KOPT-K1 (cell line): ENCODE results near the gene TET1.
"Not testable (repeated sequence)": the region's sequence is repeated elsewhere in the genome, so short reads cannot be mapped to it uniquely, and the experiment has no call there.

Experiments used
- H3K27ac ChIP-seq: fragments of 200-600 bp; sonication (generic); 2 replicates; pipeline ENCODE4 v1.5.1; 2016; ENCODE audit warnings: antibody characterized with exemption, mild to moderate bottlenecking, low read depth, low read length; ENCODE audit not compliant: poor library complexity, severe bottlenecking
- H3K36me3 ChIP-seq: fragments of 200-600 bp; sonication (generic); 2 replicates; pipeline ENCODE4 v1.5.1; 2017; ENCODE audit warnings: antibody characterized with exemption, mild to moderate bottlenecking, low read length, moderate library complexity; ENCODE audit not compliant: insufficient read depth
- H3K9me3 ChIP-seq: fragments of 200-600 bp; sonication (generic); 2 replicates; pipeline ENCODE4 v1.5.1; 2017; ENCODE audit warnings: antibody characterized with exemption, low read length, mild to moderate bottlenecking; ENCODE audit not compliant: insufficient read depth, poor library complexity, severe bottlenecking

The TET1 gene

DNA sequence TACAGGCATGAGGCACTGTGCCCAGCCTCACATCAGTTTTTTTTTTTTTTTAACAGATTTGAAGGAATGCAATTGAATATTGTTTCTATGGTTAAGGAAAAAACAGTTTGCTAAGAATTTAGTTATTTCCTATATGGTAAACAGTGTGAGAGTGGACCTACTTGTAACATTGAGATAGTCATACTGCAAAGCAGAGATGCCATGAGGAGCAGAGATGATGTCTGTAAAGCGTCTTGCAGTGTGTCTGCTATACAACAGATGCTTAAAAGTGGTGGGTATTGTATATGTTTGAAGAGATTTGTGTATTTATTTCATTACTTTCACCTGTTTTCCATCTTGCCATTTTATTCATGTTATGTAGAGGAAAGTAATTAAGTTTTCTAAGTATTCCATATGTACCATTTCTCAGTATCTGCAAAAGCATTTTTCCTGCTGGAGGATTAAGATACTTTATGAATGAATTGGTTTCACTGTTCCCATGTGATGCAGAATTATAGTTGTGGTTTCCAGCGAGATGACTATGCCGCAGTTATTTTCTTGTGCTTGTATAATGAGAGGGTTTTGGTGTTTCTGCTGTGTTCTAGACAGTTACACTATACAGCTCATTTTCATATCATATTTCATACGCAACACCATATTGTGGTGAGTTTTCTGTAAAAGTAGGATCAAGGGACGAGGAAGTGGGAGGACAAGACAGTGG is 26.6 kb downstream of the TET1 start:
- Histone ChIP-seq H3K36me3 (no peaks in the 10 kb centered on the region), H3K27ac (no peak overlapping the region), H3K9me3 (no peaks in the 10 kb centered on the region)

DNA sequence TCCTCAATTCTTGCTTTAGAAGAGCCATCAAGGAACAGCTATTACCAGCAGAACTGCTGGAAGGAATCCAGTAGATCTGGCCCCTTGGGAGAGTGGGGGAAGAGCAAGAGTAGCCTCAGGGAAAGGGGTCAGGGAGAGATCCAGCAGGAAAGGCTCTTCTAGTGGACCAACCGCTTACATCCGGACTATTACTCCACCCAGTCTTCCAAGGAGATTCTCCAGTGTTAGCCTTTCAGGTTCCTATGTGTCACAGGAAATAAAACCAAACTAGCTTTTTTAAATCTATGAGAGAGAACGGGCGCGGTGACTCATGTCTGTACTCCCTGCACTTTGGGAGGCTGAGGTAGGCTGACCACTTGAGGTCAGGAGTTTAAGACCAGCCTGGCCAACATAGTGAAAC is 34.3 kb downstream of the TET1 start:
- H3K27ac ChIP-seq: no peak overlapping the region
- H3K9me3 ChIP-seq: no peaks in the 10 kb centered on the region
- H3K36me3 ChIP-seq: no peaks in the 10 kb centered on the region

DNA sequence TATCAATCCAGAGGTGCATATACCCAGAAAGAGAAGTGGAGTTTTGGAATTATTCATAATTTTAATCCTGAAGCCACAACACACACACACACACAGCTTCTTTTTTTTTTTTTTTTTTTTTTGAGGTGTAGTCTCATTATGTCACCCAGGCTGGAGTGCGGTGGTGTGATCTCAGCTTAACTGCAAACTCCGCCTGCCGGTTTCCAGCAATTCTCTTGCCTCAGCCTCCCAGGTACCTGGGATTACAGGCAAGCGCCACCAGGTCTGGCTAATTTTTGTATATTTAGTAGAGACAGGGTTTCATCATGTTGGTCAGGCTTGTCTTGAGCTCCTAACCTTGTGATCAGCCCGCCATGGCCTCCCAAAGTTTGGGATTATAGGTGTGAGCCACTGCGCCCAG is 35.4 kb downstream of the TET1 start:
- Histone ChIP-seq H3K9me3 (no peaks in the 10 kb centered on the region), H3K36me3 (no peaks in the 10 kb centered on the region), H3K27ac (no peak overlapping the region)

DNA sequence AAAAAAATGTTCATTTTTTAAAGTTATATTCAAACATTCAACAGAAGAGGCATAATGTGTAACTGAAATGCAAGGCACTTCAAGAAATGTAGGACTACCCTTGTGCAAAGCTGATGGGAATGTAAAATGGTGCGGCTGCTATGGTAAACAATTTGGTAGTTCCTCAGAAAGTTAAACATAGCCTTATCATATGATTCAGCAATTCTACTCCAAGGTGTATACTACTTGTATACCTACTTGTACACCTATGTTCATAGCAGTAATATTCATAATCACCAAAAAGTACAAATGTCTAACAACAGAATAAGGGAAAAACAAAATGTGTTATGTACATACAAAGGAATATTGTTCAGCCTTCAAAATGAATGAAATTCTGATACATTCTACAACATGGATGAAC is 37.3 kb downstream of the TET1 start:
- Histone ChIP-seq H3K36me3 (peaks cover 3% of the 10 kb centered on the region; the same call in 1 of the 2 replicates), H3K9me3 (no peaks in the 10 kb centered on the region), H3K27ac (no peak overlapping the region)

DNA sequence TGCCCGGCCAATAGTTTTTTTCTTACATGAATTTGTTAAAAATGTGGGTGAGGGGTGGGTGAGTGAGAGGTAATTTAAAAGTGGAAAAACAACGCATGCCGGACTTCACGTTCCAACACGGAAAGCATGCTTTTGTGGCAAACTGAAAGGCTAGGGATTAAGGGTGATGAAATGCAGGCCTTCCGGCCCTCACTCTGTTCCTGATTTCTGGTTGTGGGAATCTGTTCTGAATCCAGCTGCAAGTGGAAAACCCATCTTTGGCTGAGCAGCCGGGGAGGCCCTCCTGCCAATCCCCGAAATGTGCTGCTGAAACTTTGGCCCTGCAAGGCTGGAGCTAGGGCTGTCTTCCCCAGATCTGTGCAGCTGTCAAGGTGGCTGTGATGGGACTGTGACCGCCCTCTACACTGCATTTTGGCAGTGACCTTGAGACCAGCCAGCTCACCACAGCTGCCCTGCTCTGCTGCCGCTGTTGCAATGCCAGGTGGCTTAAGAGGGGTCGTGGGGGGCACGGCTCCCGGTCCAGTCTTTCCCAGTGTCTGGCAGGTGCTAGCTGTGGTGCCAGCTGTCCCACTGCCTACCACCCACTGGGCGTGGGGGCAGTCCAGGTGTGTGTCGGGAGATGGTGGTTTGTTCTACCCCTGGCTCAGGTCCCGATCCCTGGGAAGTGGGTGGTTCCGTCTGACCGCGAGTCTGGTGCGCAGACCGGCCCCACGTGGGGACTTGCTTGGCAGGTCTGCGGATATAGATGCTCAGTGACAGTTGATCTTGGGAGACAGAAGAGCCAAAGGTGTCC is 39.0 kb downstream of the TET1 start:
- peaks cover 17% of the 10 kb centered on the region for H3K36me3 ChIP-seq
- no peaks in the 10 kb centered on the region for H3K9me3 ChIP-seq
- peak overlapping the region; percentile 75 for H3K27ac ChIP-seq

DNA sequence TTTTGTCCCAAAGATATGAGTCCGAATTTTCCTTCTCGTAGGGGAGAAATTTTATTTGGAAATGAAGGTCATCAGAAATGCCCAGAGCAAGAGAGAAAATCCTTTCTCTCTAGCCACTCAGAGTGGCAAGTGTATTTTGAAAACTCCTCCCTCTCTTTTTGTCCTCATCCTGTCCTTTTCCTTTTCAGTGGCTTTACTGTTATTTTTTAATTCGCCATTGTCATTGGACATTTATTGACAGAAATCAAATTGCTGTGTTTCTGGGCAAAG is 39.6 kb downstream of the TET1 start:
- Histone ChIP-seq H3K36me3 (peaks cover 18% of the 10 kb centered on the region), H3K9me3 (no peaks in the 10 kb centered on the region), H3K27ac (peak overlapping the region; percentile 75)

DNA sequence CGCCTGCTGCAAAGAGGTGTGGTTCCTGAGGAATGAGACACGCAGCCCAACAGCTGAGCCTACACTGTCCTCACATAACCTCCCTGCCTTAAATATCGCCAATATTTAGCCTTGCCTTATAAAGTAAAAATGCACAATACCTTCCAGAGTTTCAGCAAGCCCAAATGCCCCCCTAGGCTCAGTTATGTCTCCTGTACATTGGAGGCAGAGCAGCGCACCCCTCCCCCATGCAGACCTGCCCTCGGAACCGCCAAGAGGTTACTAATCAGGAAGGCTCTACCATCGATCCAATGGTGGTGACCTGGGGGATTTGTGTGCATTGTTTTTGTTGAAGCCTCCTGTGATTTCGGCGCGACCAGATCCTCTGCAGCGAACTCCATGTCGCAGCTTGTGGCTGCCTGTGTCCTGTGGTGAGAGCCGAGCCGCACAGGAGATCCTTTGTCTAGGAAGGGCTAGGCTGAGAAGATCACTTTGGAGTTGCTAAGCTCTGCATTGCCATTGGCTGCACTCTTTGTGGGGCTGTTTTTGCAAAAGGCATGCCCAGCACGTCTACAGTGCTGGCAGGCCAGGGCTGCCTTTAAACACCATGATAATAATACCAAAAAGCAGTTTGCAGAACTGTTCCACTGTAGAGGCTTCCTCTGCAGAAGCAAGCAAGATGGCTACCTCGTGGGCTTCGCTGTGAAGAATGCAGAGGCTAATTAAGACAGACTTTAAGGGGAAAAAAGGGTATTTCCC is 40.1 kb downstream of the TET1 start:
- Histone ChIP-seq H3K27ac (peak overlapping the region; percentile 75), H3K36me3 (peaks cover 18% of the 10 kb centered on the region), H3K9me3 (no peaks in the 10 kb centered on the region)

DNA sequence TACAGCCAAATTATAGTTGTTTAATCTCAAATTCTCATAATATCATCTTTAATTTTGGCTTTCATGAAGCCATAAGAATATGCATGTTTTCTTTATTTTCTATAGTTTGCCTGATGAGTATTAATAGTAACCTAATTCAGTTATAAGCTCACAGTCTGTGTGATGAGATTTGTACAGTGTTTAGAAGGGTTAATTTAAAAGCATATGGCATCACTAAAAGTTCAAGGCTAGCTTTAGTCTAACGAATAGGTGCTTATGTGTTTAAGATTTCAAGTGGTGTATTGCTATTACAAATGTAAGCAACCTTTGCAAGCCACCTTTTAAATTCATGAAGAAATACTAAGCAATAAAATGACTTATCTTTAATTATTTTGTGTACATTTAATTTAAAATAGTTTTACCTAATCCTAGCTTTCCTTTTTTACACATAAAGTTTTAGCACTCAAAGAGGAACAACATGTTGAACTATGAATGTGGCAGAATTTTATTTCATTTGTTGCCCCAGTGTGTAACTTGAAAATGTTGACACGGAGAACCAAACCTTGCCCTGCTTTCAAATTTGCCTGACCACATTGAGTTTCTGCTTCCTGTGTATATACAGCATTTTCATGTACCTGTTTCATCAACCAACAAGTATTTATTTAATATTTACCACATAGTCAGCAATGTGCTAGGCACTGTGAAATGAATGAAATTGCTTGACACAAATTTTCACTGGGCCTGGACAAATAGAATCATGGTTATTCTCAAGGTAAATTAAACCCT is 41.5 kb downstream of the TET1 start:
- peak overlapping the region; percentile 75 for H3K27ac ChIP-seq
- peaks cover 18% of the 10 kb centered on the region for H3K36me3 ChIP-seq
- no peaks in the 10 kb centered on the region for H3K9me3 ChIP-seq

DNA sequence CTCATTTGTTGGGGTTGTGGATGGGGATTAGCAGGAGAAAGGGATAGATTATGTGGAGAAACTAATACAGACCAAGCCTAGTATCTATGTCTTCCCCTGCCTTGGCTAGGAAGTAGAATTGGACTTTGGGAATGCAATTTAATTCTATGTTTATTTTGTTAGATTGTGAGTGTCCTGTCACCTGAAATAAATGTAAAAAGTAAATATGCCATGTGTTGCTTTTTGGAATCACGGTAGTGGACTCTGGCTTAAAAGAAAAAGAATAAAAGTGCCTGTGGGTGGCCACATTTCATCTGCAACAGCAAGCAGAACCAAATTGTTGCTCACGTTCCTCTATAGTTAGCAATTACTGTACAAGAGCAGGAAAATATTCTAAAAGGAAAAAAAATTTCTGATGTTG is 42.3 kb downstream of the TET1 start:
- Histone ChIP-seq H3K9me3 (no peaks in the 10 kb centered on the region), H3K27ac (peak overlapping the region; percentile 75), H3K36me3 (peaks cover 18% of the 10 kb centered on the region)

DNA sequence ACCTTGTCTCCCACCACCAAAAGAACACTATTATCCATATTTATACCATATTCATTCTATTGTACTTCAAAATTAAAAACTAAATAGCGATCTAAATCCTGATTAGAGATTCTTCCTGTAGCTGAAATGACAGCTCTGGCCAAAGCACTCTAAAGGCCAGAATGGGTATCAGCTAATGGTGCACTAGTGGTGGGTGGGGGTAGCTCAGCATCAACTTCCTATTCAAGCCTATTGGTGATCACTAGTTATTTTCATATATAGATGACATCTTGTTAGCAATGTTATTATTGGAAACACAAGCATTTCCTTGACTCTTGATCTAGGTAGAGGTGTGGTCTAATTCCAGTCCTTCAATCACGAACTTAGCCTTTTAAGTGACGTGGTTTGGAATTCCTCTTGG is 43.6 kb downstream of the TET1 start:
- Histone ChIP-seq H3K9me3 (no peaks in the 10 kb centered on the region), H3K36me3 (peaks cover 18% of the 10 kb centered on the region), H3K27ac (no peak overlapping the region)

DNA sequence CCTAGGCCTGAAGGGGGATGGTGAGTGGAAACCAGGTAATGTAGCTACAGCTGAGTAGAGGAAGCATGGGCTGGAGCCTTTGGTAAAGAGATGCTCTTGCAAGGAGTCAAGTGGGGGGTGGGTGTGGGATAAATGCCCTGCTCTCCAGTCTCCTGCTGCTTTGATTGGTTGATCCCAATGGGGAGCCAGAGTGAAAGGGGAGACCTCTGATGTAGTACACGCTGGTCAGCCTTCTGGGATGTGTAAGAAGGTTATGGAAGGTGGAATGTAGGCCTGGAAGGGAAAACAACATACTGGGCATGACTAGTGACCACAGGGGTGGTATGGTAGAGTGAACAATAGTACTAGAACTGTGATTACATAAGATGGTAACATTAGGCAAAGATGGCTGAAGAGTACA is 44.3 kb downstream of the TET1 start:
- H3K36me3 ChIP-seq: peaks cover 18% of the 10 kb centered on the region
- H3K9me3 ChIP-seq: no peaks in the 10 kb centered on the region
- H3K27ac ChIP-seq: no peak overlapping the region

DNA sequence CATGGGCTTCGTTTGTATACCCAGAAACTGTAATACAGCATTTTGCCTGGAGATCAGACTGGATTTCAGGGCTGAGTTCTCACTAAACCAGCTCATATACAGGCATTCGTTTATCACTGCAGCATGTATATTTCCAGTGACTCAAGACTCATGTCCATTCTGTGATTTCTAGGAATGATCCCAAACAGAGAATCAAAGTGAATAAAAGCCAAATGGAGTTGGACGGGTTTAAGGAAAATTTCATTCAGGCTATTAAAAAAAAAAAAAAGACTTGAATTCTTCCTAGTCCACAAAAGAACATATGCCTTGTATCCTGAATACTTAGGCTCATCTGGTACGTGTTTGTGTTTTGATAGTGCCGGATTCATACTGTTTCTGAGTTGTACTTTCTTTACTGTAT is 46.8 kb downstream of the TET1 start:
- Histone ChIP-seq H3K9me3 (no peaks in the 10 kb centered on the region), H3K27ac (no peak overlapping the region), H3K36me3 (peaks cover 18% of the 10 kb centered on the region)

DNA sequence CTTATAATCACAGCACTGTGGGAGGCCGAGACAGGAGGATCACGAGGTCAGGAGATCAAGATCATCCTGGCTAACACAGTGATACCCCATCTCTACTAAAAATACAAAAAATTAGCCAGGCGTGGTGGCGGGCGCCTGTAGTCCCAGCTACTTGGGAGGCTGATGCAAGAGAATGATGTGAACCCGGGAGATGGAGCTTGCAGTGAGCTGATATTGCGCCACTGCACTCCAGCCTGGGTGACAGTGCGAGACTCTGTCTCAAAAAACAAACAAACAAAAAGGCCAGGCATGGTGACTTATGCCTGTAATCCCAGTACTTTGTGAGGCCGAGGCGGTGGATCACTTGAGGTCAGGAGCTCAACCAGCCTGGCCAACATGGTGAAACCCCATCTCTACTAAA is 49.9 kb downstream of the TET1 start:
- not testable (repeated sequence) for H3K9me3 ChIP-seq, H3K27ac ChIP-seq, H3K36me3 ChIP-seq

DNA sequence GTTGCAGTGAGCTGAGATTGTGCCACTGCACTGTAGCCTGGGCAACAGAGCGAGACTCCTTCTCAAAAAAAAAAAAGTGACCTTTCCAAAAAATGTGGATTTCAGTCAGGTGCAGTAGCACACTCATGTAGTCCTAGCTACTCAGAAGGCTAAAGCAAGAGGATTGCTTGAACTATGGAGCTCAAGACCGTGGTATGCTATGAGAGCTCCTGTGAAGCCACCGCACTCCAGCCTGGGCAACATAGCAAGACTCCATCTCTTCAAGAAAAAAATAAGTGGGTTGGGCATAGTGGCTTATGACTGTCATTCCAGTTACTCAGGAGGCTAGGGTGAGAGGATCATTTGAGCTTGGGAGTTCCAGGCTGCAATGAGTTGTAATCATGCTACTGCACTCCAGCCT is 51.1 kb downstream of the TET1 start:
- H3K9me3 ChIP-seq: no peaks in the 10 kb centered on the region
- H3K27ac ChIP-seq: no peak overlapping the region
- H3K36me3 ChIP-seq: peaks cover 5% of the 10 kb centered on the region; the same call in 1 of the 2 replicates

DNA sequence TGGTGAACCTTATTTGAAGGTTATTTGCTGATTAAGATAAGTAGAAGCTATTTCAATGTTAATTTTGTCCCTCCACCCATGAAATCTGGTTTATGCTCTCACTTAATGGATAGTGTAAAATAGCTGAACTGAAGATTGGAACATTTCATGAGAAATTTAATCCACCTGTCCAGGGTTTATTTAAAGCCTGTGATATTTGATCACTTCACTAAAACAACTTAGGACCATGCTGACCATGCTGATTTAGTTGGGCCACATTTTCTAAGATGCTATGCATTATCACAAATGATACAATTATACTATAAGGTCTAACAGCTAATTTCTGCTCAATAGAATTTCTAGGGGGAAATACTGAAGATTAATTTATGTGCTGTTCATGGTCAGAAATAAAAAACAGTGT is 53.8 kb downstream of the TET1 start:
- not testable (repeated sequence) for H3K9me3 ChIP-seq, H3K27ac ChIP-seq
- H3K36me3 ChIP-seq: peaks cover 11% of the 10 kb centered on the region; the same call in 1 of the 2 replicates
